GM21717 (cell line): ENCODE data around the gene SETMAR.
A peak's percentile ranks its signal among the peaks of the same experiment; 100 is the strongest.
"Not testable (repeated sequence)": the region's sequence is repeated elsewhere in the genome, so short reads cannot be mapped to it uniquely, and the experiment has no call there.

Experiments used
- ATAC-seq: cut with Tn5 transposase; IDR thresholded peaks from one replicate; pipeline ENCODE4 v1.9.1; 2021; ENCODE audit warnings: mild to moderate bottlenecking, moderate library complexity; ENCODE audit not compliant: unreplicated experiment

Gene SETMAR

DNA sequence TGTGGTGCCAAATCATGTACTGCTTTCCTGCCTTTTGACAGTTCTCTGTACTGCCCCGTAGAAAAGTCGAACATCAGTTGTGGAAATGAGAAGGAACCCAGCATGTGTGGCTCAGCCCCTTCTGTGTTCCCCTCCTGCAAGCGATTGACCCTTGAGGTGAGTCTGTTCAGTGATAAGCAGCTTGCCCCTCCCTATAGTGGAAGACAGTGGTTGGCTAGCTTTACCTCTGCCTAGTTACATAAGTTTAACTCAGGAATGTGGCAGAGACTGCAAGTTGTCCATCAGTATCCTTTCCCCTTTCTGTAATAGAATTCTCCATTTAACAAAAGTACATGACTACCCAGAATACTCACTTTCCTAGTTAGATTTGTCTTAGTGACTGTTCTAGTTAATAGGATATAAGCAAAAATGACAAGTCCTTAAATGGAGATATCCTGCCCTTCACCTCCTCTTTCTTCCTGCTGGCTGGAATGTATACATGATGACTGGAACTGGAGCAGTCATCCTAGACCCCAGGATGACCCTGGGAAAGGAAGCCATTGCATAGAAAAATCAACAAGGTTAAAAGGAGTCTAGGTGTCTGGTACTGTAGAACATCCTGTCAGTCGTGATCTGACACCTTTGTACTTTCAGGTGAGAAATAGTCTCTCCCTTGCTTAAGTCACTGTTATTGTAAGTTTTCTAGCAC is 10.6 kb downstream of the SETMAR start:
- ATAC-seq = no peak

DNA sequence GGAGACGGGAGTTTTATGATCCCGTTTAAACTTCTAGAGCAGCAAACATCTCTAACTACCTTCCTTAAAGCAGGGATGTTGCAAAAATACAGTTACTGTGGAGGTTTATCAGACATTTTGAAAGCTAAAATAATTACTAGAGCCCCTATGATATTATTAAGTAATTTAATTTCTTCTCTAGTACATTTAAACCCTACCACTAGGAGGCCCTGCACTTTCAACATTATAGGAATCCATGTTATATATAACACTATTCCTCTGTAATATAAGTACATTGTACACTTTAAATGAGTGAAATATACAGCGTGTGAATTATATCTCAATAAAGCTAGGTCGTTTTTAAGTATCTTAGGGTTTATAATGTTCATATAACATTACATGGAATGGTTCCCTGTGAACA is 11.5 kb downstream of the SETMAR start:
- no peak for ATAC-seq

DNA sequence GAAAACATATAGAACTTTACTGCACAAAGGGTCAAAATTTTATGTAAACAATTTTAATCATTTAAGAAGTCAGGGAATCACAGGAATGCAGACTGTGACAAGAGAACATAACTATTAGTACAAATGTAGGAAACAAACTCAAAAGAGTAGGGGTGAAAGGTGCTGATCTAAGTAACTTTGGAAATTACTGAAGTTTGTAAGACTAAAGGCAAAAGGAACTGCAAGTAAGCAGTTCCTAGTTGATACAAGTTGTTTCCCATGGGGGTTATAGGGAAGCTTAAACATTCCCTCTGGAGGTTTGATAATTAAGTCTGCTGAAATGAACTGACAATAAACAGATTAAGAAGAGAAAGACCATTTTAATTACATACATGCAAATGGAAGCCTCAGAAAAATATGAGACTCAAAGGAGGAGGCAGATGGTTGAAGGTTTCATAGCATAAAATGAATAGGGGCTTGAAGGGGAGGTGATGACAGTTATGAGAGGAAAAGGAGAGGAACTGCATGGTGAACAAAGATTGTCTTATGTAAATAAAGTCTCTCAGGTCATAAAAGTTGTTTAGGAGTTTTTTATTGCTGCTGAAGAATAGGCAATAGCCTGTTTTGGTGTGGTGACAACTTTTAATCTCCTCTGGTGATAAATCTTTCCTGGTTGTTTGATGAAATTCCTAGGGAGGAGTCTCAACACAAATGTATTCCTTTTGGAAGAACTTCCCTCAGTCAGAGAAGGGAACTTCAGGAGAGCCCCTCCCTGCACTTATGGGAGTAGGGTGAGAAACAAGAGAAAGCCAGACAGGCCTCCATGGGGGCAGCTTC is 17.1 kb downstream of the SETMAR start:
- no peak for ATAC-seq

DNA sequence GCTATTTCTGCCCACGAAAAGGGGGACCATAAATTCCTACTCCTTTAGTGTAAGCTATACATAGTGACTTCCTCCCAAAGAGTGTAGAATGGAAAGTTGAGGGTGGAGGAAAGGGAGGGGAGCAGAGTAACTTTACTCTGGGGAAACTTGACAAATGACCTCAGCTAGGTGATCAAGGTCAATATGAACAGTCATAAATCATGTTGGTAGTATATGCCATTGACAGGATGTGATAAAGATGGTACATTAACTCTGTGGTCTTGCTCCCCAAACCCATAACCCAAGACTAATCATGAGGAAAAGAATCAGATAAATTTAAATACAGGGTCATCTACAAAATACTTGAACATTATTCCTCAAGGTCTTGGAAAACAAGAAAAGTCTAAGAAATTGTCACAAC is 18.6 kb downstream of the SETMAR start:
- no peak for ATAC-seq

DNA sequence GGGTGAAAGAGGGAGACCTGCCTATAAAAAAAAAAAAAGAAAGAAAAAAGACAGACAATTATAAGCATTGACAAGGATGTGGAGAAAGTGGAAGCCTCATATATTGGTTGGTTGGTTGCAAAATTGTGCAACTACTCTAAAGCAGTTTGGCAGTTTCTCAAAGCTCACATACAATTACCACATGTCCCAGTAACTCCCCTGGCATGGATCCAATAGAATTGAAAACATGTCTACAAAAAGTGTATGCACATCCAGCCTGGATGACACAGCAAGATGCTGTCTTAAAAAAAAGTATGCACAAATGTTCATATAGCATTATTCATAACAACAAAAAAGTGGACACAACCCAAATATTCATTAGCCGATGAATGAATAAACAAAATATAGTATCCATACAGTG is 19.5 kb downstream of the SETMAR start:
- no peak for ATAC-seq

DNA sequence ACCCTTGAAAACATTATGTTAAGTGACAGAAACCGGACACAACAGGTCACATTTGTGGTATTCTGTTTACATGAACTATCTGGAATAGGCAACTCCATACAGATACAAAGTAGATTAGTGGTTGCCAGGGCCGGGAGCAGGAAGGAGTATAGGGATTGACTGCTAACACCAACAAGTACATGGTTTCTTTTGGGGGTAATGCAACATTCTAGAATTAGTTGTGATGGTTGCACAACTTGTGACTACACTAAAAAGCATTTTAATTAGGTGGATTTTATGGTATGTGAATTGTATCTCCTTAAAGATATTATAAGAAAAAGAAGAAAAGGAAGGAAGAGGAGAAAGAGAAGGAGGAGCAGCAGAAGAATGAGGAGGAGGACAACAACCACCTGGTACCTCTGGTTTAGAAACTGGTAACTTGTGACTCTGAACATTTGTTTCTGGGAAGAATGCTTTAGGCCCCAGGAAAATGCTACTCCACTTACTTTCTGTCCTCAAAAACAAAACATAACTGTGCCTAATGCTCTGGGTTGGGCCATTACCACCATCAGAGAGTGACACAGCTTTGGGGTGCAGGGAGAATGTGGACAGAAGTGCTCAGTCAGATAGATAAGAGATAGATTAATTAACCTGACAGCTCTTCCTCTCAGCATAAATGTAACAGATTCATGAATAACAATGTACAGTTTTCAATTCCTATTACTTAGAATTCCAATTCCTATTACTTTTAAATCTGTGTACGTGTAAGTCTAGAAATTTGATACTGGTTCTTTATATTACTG is 20.3 kb downstream of the SETMAR start:
- no peak for ATAC-seq

DNA sequence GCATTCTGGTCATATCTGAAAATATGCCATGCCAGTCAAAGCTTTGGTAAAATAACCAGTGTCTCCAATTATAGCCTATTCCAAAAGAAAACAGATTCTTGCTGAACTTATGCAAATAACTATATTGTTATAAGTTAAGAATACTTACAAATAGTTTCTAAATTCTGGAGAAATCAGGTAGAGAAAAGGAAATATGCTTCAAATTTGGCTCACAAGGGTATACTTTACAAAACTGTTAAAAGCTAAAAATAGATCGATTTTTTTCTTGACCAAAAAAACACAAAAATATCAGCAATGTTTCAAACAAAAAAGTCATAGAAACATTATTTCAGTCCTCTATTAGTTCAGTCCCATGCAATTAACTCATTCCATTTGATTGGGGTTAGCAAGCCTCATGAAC is 23.7 kb downstream of the SETMAR start:
- no peak for ATAC-seq

DNA sequence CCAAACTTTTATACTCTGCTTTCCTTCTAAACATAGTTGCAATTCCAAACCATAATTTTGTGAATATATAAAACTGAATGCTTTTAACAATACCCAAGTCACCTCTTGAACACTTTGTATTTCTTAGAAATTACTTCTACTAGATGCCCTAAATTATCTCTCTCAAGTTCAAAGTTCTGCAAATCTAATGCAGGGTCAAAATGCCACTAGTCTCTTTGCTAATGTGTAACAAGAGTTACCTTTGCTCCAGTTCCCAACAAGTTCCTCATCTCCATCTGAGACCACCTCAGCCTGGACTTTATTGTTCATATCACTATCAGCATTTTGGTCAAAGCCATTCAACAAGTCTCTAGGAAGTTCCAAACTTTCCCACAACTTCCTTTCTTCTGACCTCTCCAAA is 26.6 kb downstream of the SETMAR start:
- ATAC-seq = not testable (repeated sequence)

DNA sequence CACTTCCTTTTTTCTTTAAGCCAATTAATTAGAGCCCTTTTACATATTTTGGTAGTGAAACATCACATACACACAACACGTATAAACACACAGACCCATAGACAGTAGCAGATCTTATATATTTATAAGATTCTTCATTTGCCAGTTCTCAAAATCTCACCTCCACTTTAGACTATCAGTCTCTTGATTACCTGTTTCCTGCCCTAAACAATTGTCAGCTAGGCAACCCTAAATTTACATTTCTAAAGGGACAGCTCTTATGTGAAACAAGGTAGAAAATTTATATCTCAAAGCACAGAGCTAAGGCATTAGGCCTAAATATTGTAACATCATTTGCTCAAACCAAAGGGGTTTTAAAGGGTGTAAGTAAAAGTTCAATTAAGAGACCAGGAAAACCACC is 28.9 kb downstream of the SETMAR start:
- no peak for ATAC-seq

DNA sequence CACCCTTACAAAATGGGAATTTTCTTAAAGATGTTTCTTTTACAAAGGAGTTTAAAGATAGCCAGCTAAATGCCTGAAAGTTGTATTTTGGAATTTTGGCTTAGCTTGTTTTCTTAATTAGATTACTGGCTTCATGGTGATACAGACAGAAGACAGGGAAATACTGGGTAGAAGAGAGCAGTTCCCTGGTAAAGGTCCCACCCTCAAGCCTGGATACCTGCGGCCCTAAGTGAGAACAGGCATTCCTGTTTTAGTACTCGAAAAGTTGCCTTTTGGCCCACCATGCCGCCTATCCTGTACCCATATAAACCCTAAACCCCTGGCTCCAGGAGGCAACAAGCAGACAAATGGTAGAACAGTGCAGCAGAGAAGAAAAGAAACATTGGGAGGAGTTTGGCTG is 29.4 kb downstream of the SETMAR start:
- no peak for ATAC-seq

DNA sequence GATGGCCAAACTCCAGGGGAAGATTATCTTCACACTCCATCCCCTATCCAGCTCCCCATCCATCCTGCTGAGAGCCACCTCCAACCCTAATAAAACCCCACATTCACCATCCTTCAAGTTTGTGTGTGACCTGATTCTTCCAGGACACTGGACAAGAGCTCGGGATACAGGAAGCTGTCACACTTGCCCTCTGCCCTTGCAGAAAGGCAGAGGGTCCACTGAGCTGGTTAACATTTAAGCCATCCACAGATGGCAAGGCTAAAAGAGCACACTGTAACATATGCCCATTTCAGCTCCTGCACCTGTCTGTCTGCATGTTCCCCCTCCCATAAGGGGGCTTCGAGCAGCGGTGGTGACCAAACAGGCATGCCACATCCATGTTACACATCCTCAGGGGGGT is 29.8 kb downstream of the SETMAR start:
- no peak for ATAC-seq

DNA sequence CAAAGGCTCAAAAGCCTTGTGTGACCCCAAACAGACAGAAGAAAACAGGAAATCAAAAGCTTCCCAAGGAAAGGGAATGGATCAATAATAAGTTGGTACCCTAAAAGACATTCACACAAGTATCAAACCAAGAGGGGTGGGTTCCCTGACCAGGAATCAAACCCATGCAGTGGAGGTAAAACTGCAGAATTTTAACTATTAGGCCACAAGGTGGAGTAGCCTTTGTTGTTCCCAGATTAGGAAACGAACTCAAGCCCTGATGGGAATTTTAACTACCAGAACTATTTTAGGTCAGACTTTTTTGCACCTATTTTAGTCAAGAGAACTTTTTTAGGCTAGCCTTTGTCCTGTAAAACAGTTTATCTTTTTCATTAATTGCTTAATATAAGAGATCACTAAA is 31.4 kb downstream of the SETMAR start:
- ATAC-seq = no peak

DNA sequence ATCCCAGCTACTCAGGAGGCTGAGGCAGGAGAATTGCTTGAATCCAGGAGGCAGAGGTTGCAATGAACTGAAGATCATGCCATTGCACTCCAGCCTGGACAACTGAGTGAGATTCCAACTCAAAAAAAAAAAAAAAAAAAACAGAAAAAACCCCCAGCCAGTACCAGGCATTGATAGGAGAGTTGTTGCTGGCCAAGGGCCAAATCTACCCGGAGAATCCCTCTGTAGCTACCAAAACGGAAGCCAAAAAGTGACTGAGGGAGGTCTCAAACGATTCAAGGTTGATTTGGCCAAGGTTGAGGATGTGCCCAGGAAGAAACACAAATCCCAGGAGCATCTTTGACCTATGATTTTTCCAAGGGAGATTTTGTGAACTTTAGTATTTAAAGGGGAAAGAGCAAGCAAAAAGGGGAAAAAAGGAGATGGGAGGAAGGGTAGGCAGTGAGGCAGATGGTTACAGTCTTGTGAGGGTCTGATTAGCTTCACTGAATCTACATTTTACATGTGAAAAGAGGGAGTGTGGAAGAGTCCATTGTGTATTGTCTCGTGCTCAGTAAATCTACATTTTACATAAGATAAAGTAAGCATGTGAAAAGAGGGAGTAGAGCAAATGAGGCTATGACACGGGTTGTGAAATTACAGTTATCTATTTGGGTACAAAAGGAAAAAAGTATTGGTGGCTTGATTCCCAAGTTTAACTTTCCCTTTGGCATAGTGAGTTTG is 32.8 kb downstream of the SETMAR start:
- no peak for ATAC-seq

DNA sequence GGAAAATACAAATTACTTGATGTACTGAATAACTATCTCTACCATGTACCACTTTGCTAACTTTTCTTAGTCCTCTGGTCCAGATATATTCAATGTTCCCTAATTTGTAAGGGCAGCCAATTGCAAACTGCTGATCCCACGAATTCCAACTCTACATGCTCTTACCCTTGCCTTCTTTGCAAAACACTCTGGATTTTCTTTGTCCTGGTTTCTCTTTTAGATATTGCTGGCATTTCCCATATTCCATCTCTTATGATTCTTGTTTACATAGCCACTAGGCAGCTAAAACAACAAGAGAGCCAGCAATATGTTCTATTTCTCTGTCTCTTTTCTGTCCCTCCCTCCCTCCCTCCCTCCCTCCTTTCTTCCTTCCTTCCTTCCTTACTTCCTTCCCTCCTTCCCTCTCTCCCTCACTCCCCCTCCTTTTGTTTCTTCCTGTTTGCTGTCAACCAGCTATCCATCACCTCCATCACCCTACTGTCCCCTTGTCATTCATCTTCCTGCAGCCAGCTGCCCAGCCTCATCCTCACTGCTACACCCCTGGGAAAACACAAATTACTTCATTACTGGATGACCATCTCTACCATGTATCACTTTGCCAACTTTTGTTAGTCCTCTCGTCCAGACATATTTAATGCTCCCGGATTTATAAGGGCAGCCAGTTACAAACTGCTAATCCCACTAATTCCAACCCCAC is 33.8 kb downstream of the SETMAR start:
- ATAC-seq = no peak

DNA sequence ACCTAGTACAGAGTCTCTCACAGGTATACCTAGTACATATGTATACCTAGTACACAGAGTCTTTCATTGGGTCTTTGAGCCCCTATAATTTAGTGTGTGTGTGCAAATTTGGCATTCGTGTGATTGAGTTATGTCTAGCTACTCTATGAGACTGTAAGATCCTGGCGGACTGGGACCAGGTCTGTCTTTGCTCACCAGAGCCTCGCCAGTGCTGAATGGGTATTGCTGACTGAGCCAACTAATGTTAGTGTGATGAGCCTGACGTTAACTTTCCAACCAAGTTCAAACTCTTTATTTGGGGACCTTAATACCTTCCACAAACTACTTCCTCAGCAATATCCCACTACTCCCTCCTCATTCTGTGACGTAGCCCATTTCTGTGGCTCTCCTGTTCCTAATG is 35.6 kb downstream of the SETMAR start:
- no peak for ATAC-seq

DNA sequence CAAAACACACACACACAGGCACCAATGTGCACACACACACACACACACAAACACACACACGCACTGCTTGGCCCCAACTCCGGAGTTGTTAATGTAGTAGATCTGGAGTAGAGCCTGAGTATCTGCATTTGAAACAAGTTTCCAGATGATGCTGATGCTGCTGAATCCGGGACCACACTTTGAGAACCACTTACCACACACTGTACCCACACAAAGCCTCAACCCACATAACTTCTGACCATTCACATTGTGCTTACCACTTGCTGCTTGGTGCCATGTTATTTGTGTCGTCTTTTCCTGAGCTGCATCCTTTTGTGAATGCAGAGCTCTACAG is 36.9 kb downstream of the SETMAR start:
- no peak for ATAC-seq

DNA sequence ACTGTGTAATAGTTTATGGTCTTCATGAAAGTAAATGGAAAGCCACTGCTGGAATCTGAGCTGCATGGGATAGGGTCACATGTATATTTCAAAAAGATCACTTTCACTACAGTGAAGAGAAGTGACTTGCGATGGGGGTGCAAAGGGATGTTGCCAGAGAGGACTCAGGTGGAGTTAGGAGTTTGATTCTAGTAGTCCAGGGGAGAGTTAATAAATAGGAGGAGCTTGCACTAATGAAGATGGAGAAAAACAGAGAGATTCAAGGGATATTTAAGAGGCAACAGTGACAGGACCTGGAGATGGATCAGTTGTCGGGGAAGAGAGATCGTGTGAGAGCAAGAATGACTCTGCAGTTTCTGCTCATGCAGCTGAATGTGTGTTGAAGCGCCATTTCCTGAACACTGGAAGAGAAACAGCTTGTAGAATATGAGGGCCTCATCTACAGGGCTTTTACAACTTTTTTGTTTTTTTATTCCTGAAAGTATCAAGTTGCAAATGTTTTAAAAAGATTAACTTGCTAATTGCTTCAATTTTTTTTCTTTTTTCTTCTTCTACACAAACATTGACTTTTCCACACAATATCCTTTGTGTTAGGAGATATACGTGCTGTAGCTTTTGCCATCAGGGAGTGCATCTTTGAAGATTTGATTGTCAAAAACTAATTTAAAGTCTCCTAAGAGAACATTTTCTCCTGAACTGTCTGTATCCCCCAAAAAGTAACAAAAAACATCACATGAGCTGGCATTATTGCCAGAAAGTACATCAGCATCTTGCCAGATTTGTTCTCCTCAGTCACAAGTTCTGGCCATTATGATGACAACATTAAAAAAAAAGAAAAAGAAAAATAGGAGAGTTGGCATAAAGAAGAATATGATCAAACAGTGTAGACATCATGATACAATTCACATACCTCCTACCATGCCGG is 37.5 kb downstream of the SETMAR start:
- no peak for ATAC-seq

DNA sequence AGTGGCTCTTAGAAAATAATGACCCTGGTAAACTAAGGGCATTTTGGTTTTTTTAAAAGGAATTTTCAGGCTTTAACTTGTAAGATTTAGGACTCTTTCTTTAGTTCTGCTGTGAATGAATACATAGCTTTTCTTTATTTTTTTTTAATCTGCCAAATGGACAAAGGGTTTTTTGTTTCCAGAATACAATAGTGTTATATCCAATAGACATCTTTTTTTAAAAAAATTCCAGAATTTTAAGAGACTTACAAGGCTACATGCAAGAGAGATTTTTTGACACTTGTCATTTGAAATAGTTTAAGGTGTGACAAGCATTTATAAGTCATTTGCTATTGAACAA is 38.1 kb downstream of the SETMAR start:
- ATAC-seq = no peak

DNA sequence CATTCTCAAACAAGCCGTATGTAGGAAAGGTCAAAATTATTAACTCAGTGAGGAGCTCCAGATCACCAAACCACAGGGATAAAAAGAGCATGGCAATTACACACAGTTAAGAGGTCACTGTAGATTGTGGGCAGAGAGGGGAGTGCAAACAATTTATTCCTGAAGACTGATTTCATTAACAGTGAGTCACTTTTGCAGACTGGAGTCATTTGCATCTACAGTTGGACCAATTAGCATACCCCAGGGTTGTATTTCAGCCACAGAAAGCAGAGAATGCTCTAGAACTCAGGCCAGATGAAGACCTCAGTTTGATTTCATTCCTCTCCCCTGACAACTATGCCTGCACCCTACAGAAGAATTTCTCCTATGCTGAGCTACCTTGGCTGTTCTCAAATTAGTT is 40.1 kb downstream of the SETMAR start:
- ATAC-seq = no peak

DNA sequence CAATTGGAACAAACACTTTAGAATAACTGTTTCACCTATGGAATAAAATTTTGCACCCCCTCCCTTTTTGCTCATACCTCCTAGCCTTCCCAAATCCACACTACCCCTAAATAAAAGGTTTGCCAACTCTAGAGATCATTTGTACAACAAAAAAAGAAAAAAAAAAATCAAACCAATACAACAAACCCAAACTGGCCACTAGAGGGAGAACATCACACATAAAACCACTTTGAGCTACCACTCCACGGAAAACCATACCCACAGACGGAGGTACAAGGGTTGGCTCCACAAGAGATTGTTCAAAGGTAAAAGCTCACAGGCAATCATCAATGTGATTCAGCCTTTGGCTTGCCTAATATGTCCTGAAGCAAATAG is 47.6 kb downstream of the SETMAR start:
- peak; percentile 91 for ATAC-seq
